Measurements from ENCODE around the gene PTGR3. TPM values are rescaled to one million over a fixed set of nuclear protein-coding genes. Genes with fewer than 3 reads are reported as not detected.

PTGR3 gene
- total and polyA plus RNA-seq, 2 donors (not counting 1 experiment from before 2014, with no cell fraction given): 6.8 to 25.1 TPM

- H3K79me2 ChIP-seq (ENCODE audit: control insufficient read depth, insufficient read depth, low read length): peaks cover 71% of the 10 kb centered on the region
- peak overlapping the region; percentile 66 to 89 (median 81) for H3K4me3 ChIP-seq (replicated peaks in 1 of 4; ENCODE audit: control extremely low read depth in 1 of 4, insufficient read depth in 1 of 4, low read depth in 3 of 4, low read length in 4 of 4)
- H3K27ac ChIP-seq (ENCODE audit: insufficient read depth, low read length): peak overlapping the region; percentile 51
- DNase-seq (ENCODE audit: low read depth in 2 of 2): no peak
- H3K27me3 ChIP-seq (ENCODE audit: control insufficient read depth, insufficient read depth, low read length): no peaks in the 10 kb centered on the region
- no peaks in the 10 kb centered on the region for H4K20me1 ChIP-seq (ENCODE audit: control insufficient read depth, extremely low read depth, insufficient read depth, low read length)
- peaks cover 22% of the 10 kb centered on the region for H3K4me1 ChIP-seq (ENCODE audit: control insufficient read depth, extremely low read depth, insufficient read depth, low read length)
- H2AFZ ChIP-seq (ENCODE audit: low read length): no peak overlapping the region
- H3K9ac ChIP-seq (ENCODE audit: insufficient read depth, low read length): no peak overlapping the region
- TF ChIP-seq CTCF (conservative IDR thresholded peaks at IDR 0.05 in 1 of 2, IDR thresholded peaks at IDR 0.05 in 1 of 2; ENCODE audit: low read depth in 1 of 2, low read length in 2 of 2) (no peak), EZH2 (IDR thresholded peaks at IDR 0.05; ENCODE audit: low read length, missing control alignments) (no peak)
- peak overlapping the region; percentile 86 for H3K4me2 ChIP-seq (ENCODE audit: extremely low read depth, insufficient read depth, low read length)
- peaks cover 3% of the 10 kb centered on the region for H3K36me3 ChIP-seq (ENCODE audit: control insufficient read depth, insufficient read depth, low read length)
- H3K9me3 ChIP-seq (ENCODE audit: control insufficient read depth, insufficient read depth, low read depth, low read length): no peaks in the 10 kb centered on the region
These were observed 2.3 kb downstream of the PTGR3 start for GRCh38 chr18:75206452-75207309.

- no peaks in the 10 kb centered on the region for H3K27me3 ChIP-seq (ENCODE audit: control insufficient read depth, insufficient read depth, low read length)
- peaks cover 74% of the 10 kb centered on the region for H3K79me2 ChIP-seq (ENCODE audit: control insufficient read depth, insufficient read depth, low read length)
- H3K4me1 ChIP-seq (ENCODE audit: control insufficient read depth, extremely low read depth, insufficient read depth, low read length): peaks cover 22% of the 10 kb centered on the region
- H2AFZ ChIP-seq (ENCODE audit: low read length): no peak overlapping the region
- H3K9ac ChIP-seq (ENCODE audit: insufficient read depth, low read length): peak overlapping the region; percentile 68
- peak overlapping the region; percentile 58 for H3K27ac ChIP-seq (ENCODE audit: insufficient read depth, low read length)
- H3K4me2 ChIP-seq (ENCODE audit: extremely low read depth, insufficient read depth, low read length): peak overlapping the region; percentile 59
- peaks cover 5% of the 10 kb centered on the region for H3K36me3 ChIP-seq (ENCODE audit: control insufficient read depth, insufficient read depth, low read length)
- peak in 1 of 2 donors; percentile 72 for DNase-seq (ENCODE audit: low read depth in 2 of 2)
- peak overlapping the region; percentile 19 to 87 (median 60) for H3K4me3 ChIP-seq (replicated peaks in 1 of 4; ENCODE audit: control extremely low read depth in 1 of 4, insufficient read depth in 1 of 4, low read depth in 3 of 4, low read length in 4 of 4)
- H3K9me3 ChIP-seq (ENCODE audit: control insufficient read depth, insufficient read depth, low read depth, low read length): no peaks in the 10 kb centered on the region
- no peak for TF ChIP-seq CTCF (conservative IDR thresholded peaks at IDR 0.05 in 1 of 2, IDR thresholded peaks at IDR 0.05 in 1 of 2; ENCODE audit: low read depth in 1 of 2, low read length in 2 of 2)
- H4K20me1 ChIP-seq (ENCODE audit: control insufficient read depth, extremely low read depth, insufficient read depth, low read length): no peaks in the 10 kb centered on the region
These were observed 3.3 kb downstream of the PTGR3 start for GRCh38 chr18:75205514-75206132.

GRCh38 chr18:75204732-75205513, 4.0 kb downstream of the PTGR3 start:
- Histone ChIP-seq H3K9ac (ENCODE audit: insufficient read depth, low read length) (peak overlapping the region; percentile 68), H3K36me3 (ENCODE audit: control insufficient read depth, insufficient read depth, low read length) (peaks cover 7% of the 10 kb centered on the region), H3K79me2 (ENCODE audit: control insufficient read depth, insufficient read depth, low read length) (peaks cover 80% of the 10 kb centered on the region), H3K27me3 (ENCODE audit: control insufficient read depth, insufficient read depth, low read length) (no peaks in the 10 kb centered on the region), H3K27ac (ENCODE audit: insufficient read depth, low read length) (peak overlapping the region; percentile 58), H3K4me2 (ENCODE audit: extremely low read depth, insufficient read depth, low read length) (peak overlapping the region; percentile 39), H3K4me3 (replicated peaks in 1 of 4; ENCODE audit: control extremely low read depth in 1 of 4, insufficient read depth in 1 of 4, low read depth in 3 of 4, low read length in 4 of 4) (peak overlapping the region; percentile 14 to 75 (median 50)), H4K20me1 (ENCODE audit: control insufficient read depth, extremely low read depth, insufficient read depth, low read length) (no peaks in the 10 kb centered on the region), H3K4me1 (ENCODE audit: control insufficient read depth, extremely low read depth, insufficient read depth, low read length) (peaks cover 18% of the 10 kb centered on the region), H2AFZ (ENCODE audit: low read length) (no peak overlapping the region), H3K9me3 (ENCODE audit: control insufficient read depth, insufficient read depth, low read depth, low read length) (no peaks in the 10 kb centered on the region)
- TF ChIP-seq EZH2 (IDR thresholded peaks at IDR 0.05; ENCODE audit: low read length, missing control alignments) (no peak), CTCF (conservative IDR thresholded peaks at IDR 0.05 in 1 of 2, IDR thresholded peaks at IDR 0.05 in 1 of 2; ENCODE audit: low read depth in 1 of 2, low read length in 2 of 2) (no peak)
- peak in 1 of 2 donors; percentile 49 for DNase-seq (ENCODE audit: low read depth in 2 of 2)
